ENCODE data around the gene POLR1E.

- TF ChIP-seq EZH2 (IDR thresholded peaks at IDR 0.05) (no peak), POLR2AphosphoS5 (IDR thresholded peaks at IDR 0.05; ENCODE audit: borderline replicate concordance, low read depth, low read length) (no peak), FOXP2 (optimal IDR thresholded peaks at IDR 0.05; ENCODE audit: control extremely low read depth, extremely low read length, insufficient read depth) (no peak)
Measured at GRCh38 chr9:37474438-37474837, 11.3 kb upstream of the POLR1E start.

All from SK-N-MC (cell line).